Measurements from ENCODE around the gene ICE2.

Gene ICE2

GRCh38 chr15:60424006-60424405 is 54.9 kb downstream of the ICE2 start:
- no peak for TF ChIP-seq CTCF (IDR thresholded peaks at IDR 0.05; ENCODE audit: extremely low read depth, missing control alignments)
- no peak for DNase-seq (ENCODE audit: low spot score)

- DNase-seq (ENCODE audit: low spot score), result no peak
- no peak for TF ChIP-seq CTCF (IDR thresholded peaks at IDR 0.05; ENCODE audit: extremely low read depth, missing control alignments)
Observed at GRCh38 chr15:60423537-60423936, 55.4 kb downstream of the ICE2 start.

- no peak for DNase-seq (ENCODE audit: low spot score)
- TF ChIP-seq CTCF (IDR thresholded peaks at IDR 0.05; ENCODE audit: extremely low read depth, missing control alignments), result no peak
Observed at GRCh38 chr15:60421544-60421943, 57.4 kb downstream of the ICE2 start.

GRCh38 chr15:60420203-60420716 is 58.7 kb downstream of the ICE2 start:
- DNase-seq (ENCODE audit: low spot score), result no peak
- no peak for TF ChIP-seq CTCF (IDR thresholded peaks at IDR 0.05; ENCODE audit: extremely low read depth, missing control alignments)

- TF ChIP-seq CTCF (IDR thresholded peaks at IDR 0.05; ENCODE audit: extremely low read depth, missing control alignments), result no peak
- no peak for DNase-seq (ENCODE audit: low spot score)
Observed at GRCh38 chr15:60419753-60420152, 59.2 kb downstream of the ICE2 start.

- no peak for DNase-seq (ENCODE audit: low spot score)
- TF ChIP-seq CTCF (IDR thresholded peaks at IDR 0.05; ENCODE audit: extremely low read depth, missing control alignments), result no peak
Observed at GRCh38 chr15:60418096-60418495, 60.8 kb downstream of the ICE2 start.

- DNase-seq (ENCODE audit: low spot score), result no peak
- no peak for TF ChIP-seq CTCF (IDR thresholded peaks at IDR 0.05; ENCODE audit: extremely low read depth, missing control alignments)
Observed at GRCh38 chr15:60417112-60417511, 61.8 kb downstream of the ICE2 start.

Data from GM20000 (cell line).